ENCODE measurements around the gene SKI.

GRCh38 chr1:2239013-2239370, 10.9 kb downstream of the SKI start:
- TF ChIP-seq EZH2 (IDR thresholded peaks at IDR 0.05; ENCODE audit: insufficient read depth, low read length) (no peak), CTCF (IDR thresholded peaks at IDR 0.05; ENCODE audit: insufficient read depth, low read depth, low read length) (no peak)

Data from astrocyte (in vitro differentiated cells and primary cell).